H1 (cell line): Measurements from ENCODE around the gene KIF25. TPM values are rescaled to one million over a fixed set of nuclear protein-coding genes. Genes with fewer than 3 reads are reported as not detected.

ENCODE experiments used
- BCL11A ChIP-seq, 2 experiments: IDR thresholded peaks; one replicate each; pipeline ENCODE4 v1.6.1; 2011; ENCODE audit warnings: low read depth in 2 of 2, low read length in 2 of 2, mild to moderate bottlenecking in 2 of 2
- E2F6 ChIP-seq: IDR thresholded peaks from 2 replicates; pipeline ENCODE4 v1.6.1; 2012; ENCODE audit warnings: inconsistent platforms
- KDM4A ChIP-seq: IDR thresholded peaks from one replicate; pipeline ENCODE4 v1.7.1; 2012; ENCODE audit warnings: low read depth, mild to moderate bottlenecking, moderate library complexity, low read length, inconsistent platforms; ENCODE audit not compliant: severe bottlenecking
- NANOG ChIP-seq: IDR thresholded peaks from 2 replicates; pipeline ENCODE4 v1.6.1; 2011; ENCODE audit warnings: low read length, low read depth, mild to moderate bottlenecking, inconsistent platforms; ENCODE audit not compliant: insufficient read depth, poor library complexity, severe bottlenecking
- SUZ12 ChIP-seq: fragments of 200-600 bp; sonication (generic); IDR thresholded peaks from 2 replicates; pipeline ENCODE4 v1.6.1; 2012; ENCODE audit warnings: mild to moderate bottlenecking, inconsistent platforms, low read length, moderate library complexity, mixed read lengths
- TAF7 ChIP-seq: optimal IDR thresholded peaks from 2 replicates; pipeline ENCODE3; 2011; ENCODE audit warnings: low read depth, mild to moderate bottlenecking, inconsistent platforms, low read length, moderate library complexity, borderline replicate concordance
- polyA plus RNA-seq, 7 experiments: library from polyadenylated mRNA; depleted of rRNA in 3 of 7; stranded (reverse) in 5 of 7; unstranded in 2 of 7; fragments of >200 nt in 5 of 7; fragments of 200-250 nt in 2 of 7; gene quantifications; 1 replicate in 5 of 7; 2 replicates in 1 of 7; 4 replicates in 1 of 7; pipeline versions ENCODE4 v1.2.1 to v1.2.3, GENCODE V29; 2011 to 2013; ENCODE audit warnings: missing spikeins in 2 of 7, mixed read lengths in 2 of 7
- total RNA-seq: library from RNA; stranded (reverse); fragmentation: NEBNext Ultra II Directional; extraction: Animal tissue kit (Norgen Biotek cat#: 25700); gene quantifications from 2 replicates; pipeline ENCODE4 v1.2.1, GENCODE V29; 2021
- TF ChIP-seq, protein P1 (sequence below): IDR thresholded peaks from 2 replicates; pipeline ENCODE4 v1.6.1; 2012; ENCODE audit warnings: inconsistent platforms

Gene KIF25
- total and polyA plus RNA-seq, 2 of the 8 experiments (the other 6 are each of a cell fraction or from before 2014, with no cell fraction given): 1.5 to 2.0 TPM

DNA sequence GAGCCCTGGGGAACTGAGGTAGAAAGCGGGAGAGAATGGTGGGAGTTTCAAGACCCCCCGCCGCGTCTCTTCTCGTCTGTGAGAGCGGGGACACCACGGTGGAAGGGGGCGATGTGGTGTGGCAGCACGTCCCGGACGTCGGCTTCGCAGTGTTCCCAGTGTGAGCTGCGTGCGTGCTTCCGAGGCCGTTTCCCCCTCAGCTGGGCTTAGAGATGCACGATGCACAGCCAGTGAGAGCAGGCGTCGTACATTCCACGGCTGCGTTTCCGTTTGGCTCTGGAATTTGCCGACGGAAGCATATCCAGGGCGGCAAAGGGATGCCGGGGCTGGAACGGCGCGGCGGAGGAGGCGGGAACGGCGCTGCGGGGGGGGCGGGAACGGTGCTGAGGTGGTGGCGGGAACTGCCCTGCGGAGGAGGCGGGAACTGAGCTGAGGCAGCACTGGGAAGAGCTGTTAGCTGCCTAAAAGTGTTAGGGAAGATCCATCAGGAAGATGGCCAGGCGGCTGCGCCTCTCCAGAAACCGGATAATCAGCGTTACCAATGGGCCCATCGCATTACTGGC lies 37.7 kb downstream of the KIF25 start (continued):
- peak; percentile 98 for TF ChIP-seq E2F6
- no peak for TF ChIP-seq BCL11A (IDR thresholded peaks at IDR 0.05; ENCODE audit: low read depth in 2 of 2, low read length in 2 of 2)
- TF ChIP-seq, protein P1, sequence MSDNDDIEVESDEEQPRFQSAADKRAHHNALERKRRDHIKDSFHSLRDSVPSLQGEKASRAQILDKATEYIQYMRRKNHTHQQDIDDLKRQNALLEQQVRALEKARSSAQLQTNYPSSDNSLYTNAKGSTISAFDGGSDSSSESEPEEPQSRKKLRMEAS: peak; percentile 98
- TF ChIP-seq KDM4A: no peak
- TF ChIP-seq TAF7: no peak
- no peak for TF ChIP-seq NANOG
- TF ChIP-seq SUZ12: no peak
- TF ChIP-seq, all 59 proteins: peak for 4
